IPS DF 6.9 (cell line): ENCODE results near the gene MST1.

Experiments used
- DNase-seq: peaks from one replicate; pipeline ENCODE4 v3.0.0-alpha.2; 2013; ENCODE audit warnings: low read depth, low spot score
- H3K27ac ChIP-seq: one replicate; pipeline ENCODE4 v1.5.1; 2013; ENCODE audit warnings: low read length, control low read depth
- H3K27me3 ChIP-seq: 2 replicates; pipeline ENCODE4 v1.6.1; 2013; ENCODE audit warnings: mild to moderate bottlenecking, low read length; ENCODE audit not compliant: control insufficient read depth, insufficient read depth
- H3K36me3 ChIP-seq: 2 replicates; pipeline ENCODE4 v1.6.1; 2013; ENCODE audit warnings: low read length; ENCODE audit not compliant: control insufficient read depth, insufficient read depth
- H3K4me1 ChIP-seq: 2 replicates; pipeline ENCODE4 v1.6.1; 2013; ENCODE audit warnings: low read length; ENCODE audit not compliant: control insufficient read depth, insufficient read depth
- H3K4me3 ChIP-seq: 2 replicates; pipeline ENCODE4 v1.5.1; 2013; ENCODE audit warnings: mild to moderate bottlenecking, low read length
- H3K9me3 ChIP-seq: 2 replicates; pipeline ENCODE4 v1.6.1; 2013; ENCODE audit warnings: low read length, inconsistent platforms; ENCODE audit not compliant: control insufficient read depth, insufficient read depth
- WGBS: extraction: QIAGEN DNeasy Blood & Tissue Kit; methylation state at CpG from one replicate; pipeline ENCODE4 v1.1.7; 2013; ENCODE audit warnings: mixed read lengths, missing lambda C conversion rate; ENCODE audit not compliant: insufficient read length, insufficient coverage; 5-methylcytosine and 5-hydroxymethylcytosine counted together

The MST1 gene

DNA sequence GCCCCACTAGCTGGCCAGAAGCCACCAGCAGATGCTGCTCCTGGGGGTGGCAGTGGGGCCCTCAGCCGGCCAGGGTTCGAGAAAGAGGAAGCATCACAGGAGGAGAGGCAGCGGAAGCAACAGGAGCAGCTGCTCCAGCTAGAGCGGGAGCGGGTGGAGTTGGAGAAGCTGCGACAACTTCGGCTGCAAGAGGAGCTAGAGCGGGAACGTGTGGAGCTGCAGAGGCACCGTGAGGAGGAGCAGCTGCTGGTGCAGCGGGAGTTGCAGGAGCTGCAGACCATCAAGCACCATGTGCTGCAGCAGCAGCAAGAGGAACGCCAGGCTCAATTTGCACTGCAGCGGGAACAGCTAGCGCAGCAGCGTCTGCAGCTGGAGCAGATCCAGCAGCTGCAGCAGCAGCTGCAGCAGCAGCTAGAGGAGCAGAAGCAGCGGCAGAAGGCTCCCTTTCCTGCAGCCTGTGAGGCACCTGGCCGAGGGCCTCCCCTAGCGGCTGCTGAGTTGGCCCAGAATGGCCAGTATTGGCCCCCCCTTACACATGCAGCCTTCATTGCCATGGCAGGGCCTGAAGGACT is 32.6 kb downstream of the MST1 start:
- no CpG with 5 or more reads among the region's 18 CpGs for WGBS
- DNase-seq = no peak

DNA sequence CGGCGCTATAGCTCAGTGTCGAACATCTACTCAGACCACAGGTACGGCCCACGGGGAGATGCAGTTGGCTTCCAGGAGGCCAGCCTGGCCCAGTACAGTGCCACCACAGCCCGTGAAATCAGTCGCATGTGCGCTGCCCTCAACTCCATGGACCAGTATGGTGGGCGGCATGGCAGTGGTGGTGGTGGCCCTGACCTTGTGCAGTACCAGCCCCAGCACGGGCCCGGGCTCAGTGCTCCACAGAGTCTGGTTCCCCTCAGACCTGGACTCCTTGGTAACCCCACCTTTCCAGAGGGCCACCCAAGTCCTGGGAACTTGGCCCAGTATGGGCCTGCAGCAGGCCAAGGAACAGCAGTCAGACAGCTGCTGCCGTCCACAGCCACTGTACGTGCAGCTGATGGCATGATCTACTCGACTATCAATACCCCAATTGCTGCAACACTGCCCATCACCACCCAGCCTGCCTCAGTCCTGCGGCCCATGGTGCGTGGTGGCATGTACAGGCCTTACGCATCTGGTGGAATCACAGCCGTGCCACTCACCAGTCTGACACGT is 33.5 kb downstream of the MST1 start:
- Histone ChIP-seq H3K36me3 (no peaks in the 10 kb centered on the region), H3K27ac (no peak overlapping the region), H3K27me3 (no peaks in the 10 kb centered on the region), H3K9me3 (no peaks in the 10 kb centered on the region), H3K4me1 (no peaks in the 10 kb centered on the region), H3K4me3 (no peak overlapping the region)
- DNase-seq = no peak
- no CpG with 5 or more reads among the region's 19 CpGs for WGBS

More for the DNA sequence above, 32.6 kb downstream of the MST1 start:
- H3K4me3 ChIP-seq = no peak overlapping the region
- no peaks in the 10 kb centered on the region for H3K36me3 ChIP-seq
- H3K4me1 ChIP-seq = no peaks in the 10 kb centered on the region
- H3K27ac ChIP-seq = no peak overlapping the region
- no peaks in the 10 kb centered on the region for H3K9me3 ChIP-seq
- H3K27me3 ChIP-seq = no peaks in the 10 kb centered on the region

DNA sequence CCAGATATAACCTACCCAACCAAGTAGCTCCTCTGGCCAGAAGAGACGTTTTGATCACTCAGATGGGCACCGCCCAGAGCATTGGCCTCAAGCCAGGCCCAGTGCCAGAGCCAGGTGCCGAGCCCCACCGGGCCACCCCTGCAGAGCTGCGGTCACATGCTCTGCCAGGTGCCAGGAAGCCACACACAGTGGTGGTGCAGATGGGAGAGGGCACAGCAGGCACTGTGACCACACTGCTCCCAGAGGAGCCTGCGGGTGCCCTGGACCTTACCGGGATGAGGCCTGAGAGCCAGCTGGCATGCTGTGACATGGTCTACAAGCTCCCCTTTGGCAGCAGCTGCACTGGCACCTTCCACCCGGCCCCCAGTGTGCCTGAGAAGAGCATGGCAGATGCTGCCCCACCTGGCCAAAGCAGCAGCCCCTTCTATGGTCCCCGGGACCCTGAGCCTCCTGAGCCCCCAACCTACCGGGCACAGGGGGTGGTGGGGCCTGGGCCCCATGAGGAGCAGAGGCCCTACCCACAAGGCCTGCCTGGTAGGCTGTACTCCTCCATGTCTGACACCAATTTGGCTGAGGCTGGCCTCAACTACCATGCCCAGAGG is 34.2 kb downstream of the MST1 start:
- WGBS = no CpG with 5 or more reads among the region's 10 CpGs
- Histone ChIP-seq H3K4me1 (no peaks in the 10 kb centered on the region), H3K9me3 (no peaks in the 10 kb centered on the region), H3K27me3 (no peaks in the 10 kb centered on the region), H3K36me3 (no peaks in the 10 kb centered on the region), H3K4me3 (no peak overlapping the region), H3K27ac (no peak overlapping the region)
- DNase-seq = no peak

GRCh38 chr3:49654176-49654825 is 35.0 kb downstream of the MST1 start:
- Histone ChIP-seq H3K4me3 (no peak overlapping the region), H3K4me1 (no peaks in the 10 kb centered on the region), H3K27me3 (no peaks in the 10 kb centered on the region), H3K9me3 (no peaks in the 10 kb centered on the region), H3K27ac (no peak overlapping the region), H3K36me3 (no peaks in the 10 kb centered on the region)
- DNase-seq = no peak
- no CpG with 5 or more reads among the region's 17 CpGs for WGBS

DNA sequence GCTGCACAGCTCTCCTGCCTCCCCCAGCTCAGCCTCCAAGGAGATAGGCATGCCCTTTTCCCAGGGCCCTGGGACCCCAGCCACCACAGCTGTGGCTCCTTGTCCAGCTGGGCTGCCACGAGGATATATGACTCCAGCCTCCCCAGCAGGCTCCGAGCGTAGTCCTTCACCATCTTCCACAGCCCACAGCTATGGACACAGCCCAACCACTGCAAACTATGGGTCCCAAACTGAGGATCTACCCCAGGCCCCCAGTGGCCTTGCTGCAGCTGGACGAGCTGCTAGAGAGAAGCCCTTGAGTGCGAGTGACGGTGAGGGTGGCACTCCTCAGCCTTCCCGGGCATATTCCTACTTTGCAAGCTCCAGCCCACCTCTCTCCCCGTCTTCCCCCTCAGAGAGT is 35.7 kb downstream of the MST1 start:
- Histone ChIP-seq H3K4me1 (no peaks in the 10 kb centered on the region), H3K4me3 (no peak overlapping the region), H3K27me3 (no peaks in the 10 kb centered on the region), H3K9me3 (no peaks in the 10 kb centered on the region), H3K27ac (no peak overlapping the region), H3K36me3 (no peaks in the 10 kb centered on the region)
- no peak for DNase-seq
- WGBS = no CpG with 5 or more reads among the region's 8 CpGs

- H3K4me1 ChIP-seq = no peaks in the 10 kb centered on the region
- H3K36me3 ChIP-seq = no peaks in the 10 kb centered on the region
- no CpG with 5 or more reads among the region's 21 CpGs for WGBS
- DNase-seq = no peak
- no peak overlapping the region for H3K27ac ChIP-seq
- no peak overlapping the region for H3K4me3 ChIP-seq
- no peaks in the 10 kb centered on the region for H3K9me3 ChIP-seq
- H3K27me3 ChIP-seq = no peaks in the 10 kb centered on the region
Observed at GRCh38 chr3:49652903-49653415, 36.3 kb downstream of the MST1 start.

DNA sequence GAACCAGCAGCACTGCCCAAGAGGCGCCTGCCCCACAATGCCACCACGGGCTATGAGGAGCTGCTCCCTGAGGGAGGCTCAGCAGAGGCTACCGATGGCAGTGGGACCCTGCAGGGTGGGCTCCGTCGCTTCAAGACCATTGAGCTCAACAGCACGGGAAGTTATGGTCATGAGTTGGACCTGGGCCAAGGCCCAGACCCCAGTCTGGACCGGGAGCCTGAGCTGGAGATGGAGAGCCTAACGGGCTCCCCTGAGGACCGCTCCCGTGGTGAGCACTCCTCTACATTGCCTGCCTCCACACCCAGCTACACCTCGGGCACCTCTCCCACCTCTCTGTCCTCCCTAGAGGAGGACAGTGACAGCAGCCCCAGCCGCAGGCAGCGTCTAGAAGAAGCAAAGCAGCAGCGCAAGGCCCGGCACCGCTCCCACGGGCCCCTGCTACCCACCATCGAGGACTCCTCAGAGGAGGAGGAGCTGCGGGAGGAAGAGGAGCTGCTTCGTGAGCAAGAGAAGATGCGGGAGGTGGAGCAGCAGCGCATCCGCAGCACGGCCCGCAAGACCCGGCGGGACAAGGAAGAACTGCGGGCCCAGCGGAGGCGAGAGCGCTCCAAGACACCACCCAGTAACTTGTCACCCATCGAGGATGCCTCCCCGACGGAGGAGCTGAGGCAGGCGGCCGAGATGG is 36.9 kb downstream of the MST1 start:
- Histone ChIP-seq H3K27me3 (no peaks in the 10 kb centered on the region), H3K9me3 (no peaks in the 10 kb centered on the region), H3K4me3 (no peak overlapping the region), H3K4me1 (no peaks in the 10 kb centered on the region), H3K36me3 (no peaks in the 10 kb centered on the region), H3K27ac (no peak overlapping the region)
- DNase-seq = no peak
- no CpG with 5 or more reads among the region's 36 CpGs for WGBS

- WGBS = no CpG with 5 or more reads among the region's 8 CpGs
- Histone ChIP-seq H3K36me3 (no peaks in the 10 kb centered on the region), H3K27ac (no peak overlapping the region), H3K9me3 (no peaks in the 10 kb centered on the region), H3K4me3 (no peak overlapping the region), H3K27me3 (no peaks in the 10 kb centered on the region), H3K4me1 (no peaks in the 10 kb centered on the region)
- DNase-seq = no peak
Observed at GRCh38 chr3:49650637-49651036, 38.6 kb downstream of the MST1 start.

DNA sequence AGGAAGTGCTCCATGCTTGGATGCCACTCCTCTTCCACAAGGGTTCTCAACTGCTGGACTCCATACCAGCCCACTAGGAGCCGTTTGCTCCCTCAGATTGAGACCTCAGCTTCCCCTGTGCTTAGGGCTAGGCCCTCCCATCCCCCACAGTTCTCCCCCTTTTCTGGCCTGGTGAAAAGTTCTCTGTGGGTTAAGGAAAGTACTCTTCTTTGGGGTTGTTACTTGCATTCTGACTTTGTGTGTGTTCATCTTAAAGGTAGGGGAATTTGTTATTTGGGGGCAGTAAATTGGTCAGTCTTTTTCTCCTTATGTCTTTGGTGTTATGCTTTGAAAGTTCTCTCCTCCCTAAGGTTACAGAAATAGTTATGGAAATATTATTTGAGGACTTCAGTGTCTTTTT is 39.1 kb downstream of the MST1 start:
- WGBS = no CpG with 5 or more reads among the region's 1 CpG
- H3K36me3 ChIP-seq = no peaks in the 10 kb centered on the region
- H3K9me3 ChIP-seq = no peaks in the 10 kb centered on the region
- no peak overlapping the region for H3K27ac ChIP-seq
- no peak for DNase-seq
- no peak overlapping the region for H3K4me3 ChIP-seq
- no peaks in the 10 kb centered on the region for H3K4me1 ChIP-seq
- no peaks in the 10 kb centered on the region for H3K27me3 ChIP-seq

DNA sequence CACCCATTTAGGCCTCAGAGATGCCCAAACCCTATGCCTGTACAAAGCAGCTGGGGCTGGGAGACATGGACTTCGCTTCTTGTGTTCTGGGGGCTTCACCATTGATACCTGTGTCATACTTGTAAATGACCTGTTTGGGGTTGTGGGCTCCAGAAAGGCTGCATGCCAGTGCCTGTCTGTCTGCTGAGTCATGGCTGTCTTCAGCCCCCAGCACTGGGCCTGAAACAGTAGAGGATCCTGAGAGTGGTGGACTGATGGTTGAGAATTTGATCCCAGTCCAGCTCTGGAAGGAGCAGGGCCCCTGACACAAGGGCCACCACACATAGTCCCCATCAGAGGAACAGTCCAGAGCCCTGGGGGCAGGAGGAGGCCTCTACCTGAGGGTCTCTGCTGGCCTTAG is 39.7 kb downstream of the MST1 start:
- WGBS = no CpG with 5 or more reads among the region's 1 CpG
- H3K27ac ChIP-seq = no peak overlapping the region
- H3K4me1 ChIP-seq = no peaks in the 10 kb centered on the region
- no peaks in the 10 kb centered on the region for H3K27me3 ChIP-seq
- DNase-seq = no peak
- no peaks in the 10 kb centered on the region for H3K36me3 ChIP-seq
- no peaks in the 10 kb centered on the region for H3K9me3 ChIP-seq
- H3K4me3 ChIP-seq = no peak overlapping the region
